ENCODE measurements around the gene IL6R.
A peak's percentile ranks its signal among the peaks of the same experiment; 100 is the strongest.

Gene IL6R

DNA sequence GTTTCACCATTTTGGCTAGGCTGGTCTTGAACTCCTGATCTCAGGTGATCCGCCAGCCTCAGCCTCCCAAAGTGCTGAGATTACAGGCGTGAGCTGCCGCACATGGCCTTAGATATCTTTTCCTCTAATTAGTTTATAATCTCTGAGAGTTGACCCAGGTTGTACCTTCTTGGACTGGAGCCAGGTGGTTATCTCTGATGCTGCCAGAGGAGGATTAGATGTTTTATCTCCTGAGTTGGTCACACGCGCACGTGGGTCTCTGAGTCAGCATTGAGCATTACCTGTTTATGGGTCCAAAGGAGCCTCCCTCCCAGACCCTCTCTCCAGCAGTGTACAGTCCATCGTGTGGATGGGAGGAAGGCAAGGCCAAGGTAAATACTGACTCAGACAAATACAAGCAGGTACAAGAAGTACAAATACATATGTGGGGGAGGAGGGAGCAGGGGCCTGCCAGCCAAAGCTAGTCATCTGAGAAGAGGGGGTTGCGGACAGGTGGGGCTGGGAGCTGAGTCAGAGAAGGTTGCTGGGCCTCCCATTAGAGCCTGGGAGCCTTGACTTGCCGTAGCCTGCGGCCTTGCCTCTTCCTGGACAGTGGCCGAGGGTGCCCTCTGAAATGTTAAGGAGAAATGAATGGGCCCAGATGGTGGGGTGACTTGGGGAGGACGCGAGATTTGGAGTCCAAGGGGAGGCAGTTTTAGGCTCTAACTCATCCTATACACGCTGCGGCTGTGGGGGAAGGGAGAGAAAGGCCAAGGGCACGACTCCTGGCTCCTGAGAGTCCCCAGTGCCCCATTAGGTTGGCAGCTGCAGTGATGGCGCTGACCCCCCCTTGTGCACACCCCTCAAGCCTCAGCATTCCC lies 13.1 kb downstream of the IL6R start:
- Histone ChIP-seq H3K79me2 (ENCODE audit: low read length) (peaks cover 98% of the 10 kb centered on the region), H3K9me2 (replicated peaks; ENCODE audit: insufficient read depth, low read length) (no peaks in the 10 kb centered on the region), H3K36me3 (replicated peaks; ENCODE audit: insufficient read depth, low read length) (peaks cover 10% of the 10 kb centered on the region), H3K4me2 (ENCODE audit: low read depth, low read length) (peak overlapping the region; percentile 84), H3K27ac (ENCODE audit: low read length) (peak overlapping the region; percentile 89), H3K27me3 (replicated peaks; ENCODE audit: insufficient read depth, low read length) (no peaks in the 10 kb centered on the region), H3K4me1 (ENCODE audit: low read length) (peaks cover 77% of the 10 kb centered on the region), H3K9ac (ENCODE audit: low read length) (peak overlapping the region; percentile 84), H2AFZ (ENCODE audit: low read length) (no peak overlapping the region), H3K4me3 (ENCODE audit: low read length) (peak overlapping the region; percentile 20), H3K9me3 (replicated peaks; ENCODE audit: insufficient read depth, low read length) (no peaks in the 10 kb centered on the region), H3F3A (ENCODE audit: insufficient read depth, low read length) (peaks cover 62% of the 10 kb centered on the region), H4K20me1 (ENCODE audit: insufficient read depth, low read length) (no peaks in the 10 kb centered on the region)
- no peak for TF ChIP-seq EZH2phosphoT487 (IDR thresholded peaks at IDR 0.05; ENCODE audit: low read length)
- TF ChIP-seq, protein P1, sequence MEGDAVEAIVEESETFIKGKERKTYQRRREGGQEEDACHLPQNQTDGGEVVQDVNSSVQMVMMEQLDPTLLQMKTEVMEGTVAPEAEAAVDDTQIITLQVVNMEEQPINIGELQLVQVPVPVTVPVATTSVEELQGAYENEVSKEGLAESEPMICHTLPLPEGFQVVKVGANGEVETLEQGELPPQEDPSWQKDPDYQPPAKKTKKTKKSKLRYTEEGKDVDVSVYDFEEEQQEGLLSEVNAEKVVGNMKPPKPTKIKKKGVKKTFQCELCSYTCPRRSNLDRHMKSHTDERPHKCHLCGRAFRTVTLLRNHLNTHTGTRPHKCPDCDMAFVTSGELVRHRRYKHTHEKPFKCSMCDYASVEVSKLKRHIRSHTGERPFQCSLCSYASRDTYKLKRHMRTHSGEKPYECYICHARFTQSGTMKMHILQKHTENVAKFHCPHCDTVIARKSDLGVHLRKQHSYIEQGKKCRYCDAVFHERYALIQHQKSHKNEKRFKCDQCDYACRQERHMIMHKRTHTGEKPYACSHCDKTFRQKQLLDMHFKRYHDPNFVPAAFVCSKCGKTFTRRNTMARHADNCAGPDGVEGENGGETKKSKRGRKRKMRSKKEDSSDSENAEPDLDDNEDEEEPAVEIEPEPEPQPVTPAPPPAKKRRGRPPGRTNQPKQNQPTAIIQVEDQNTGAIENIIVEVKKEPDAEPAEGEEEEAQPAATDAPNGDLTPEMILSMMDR (IDR thresholded peaks at IDR 0.05; ENCODE audit: low read length): no peak
- TF ChIP-seq EZH2 (optimal IDR thresholded peaks at IDR 0.05; ENCODE audit: low read depth, low read length): no peak
- DNase-seq: peak; percentile 96

DNA sequence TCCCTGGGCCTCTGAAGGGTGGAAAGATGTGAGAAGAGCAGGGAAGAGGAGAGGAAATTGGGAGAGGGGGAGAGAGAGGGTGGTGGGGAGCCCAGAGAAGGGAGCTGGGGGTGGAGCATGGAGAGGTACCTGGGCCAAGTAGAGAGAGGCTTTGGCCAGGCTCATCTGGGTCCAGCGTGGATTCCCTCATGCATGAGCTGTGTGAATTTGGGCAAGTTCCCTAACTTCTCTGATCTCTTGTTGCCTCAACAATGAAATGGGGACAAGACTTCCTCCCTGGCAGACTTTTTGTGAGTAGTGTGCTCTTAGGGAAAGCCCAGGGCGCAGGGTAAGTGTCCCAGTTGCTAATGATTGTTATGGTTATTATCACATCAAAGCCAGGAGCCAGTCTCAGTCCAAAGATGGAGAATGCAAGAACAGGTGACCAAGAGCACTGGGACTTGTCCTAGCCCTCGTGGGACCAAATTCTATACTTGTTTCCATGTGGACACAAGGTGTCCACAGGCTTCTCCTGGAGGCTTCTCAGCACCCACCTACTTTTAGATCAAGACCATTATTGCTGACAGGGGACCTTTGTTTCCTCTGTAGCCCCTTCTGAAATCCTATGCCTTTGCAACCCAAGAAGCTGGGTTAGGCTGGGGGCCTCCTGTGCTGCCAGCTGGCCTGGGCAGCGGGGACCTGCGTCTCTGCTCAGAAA lies 13.9 kb downstream of the IL6R start:
- Histone ChIP-seq H3K9ac (ENCODE audit: low read length) (peak overlapping the region; percentile 84), H3K27ac (ENCODE audit: low read length) (peak overlapping the region; percentile 89), H3K9me3 (replicated peaks; ENCODE audit: insufficient read depth, low read length) (no peaks in the 10 kb centered on the region), H3K79me2 (ENCODE audit: low read length) (peaks cover 98% of the 10 kb centered on the region), H3K9me2 (replicated peaks; ENCODE audit: insufficient read depth, low read length) (no peaks in the 10 kb centered on the region), H3K4me3 (ENCODE audit: low read length) (peak overlapping the region; percentile 20), H4K20me1 (ENCODE audit: insufficient read depth, low read length) (no peaks in the 10 kb centered on the region), H3K36me3 (replicated peaks; ENCODE audit: insufficient read depth, low read length) (peaks cover 8% of the 10 kb centered on the region), H3K4me1 (ENCODE audit: low read length) (peaks cover 71% of the 10 kb centered on the region), H3K4me2 (ENCODE audit: low read depth, low read length) (peak overlapping the region; percentile 84), H3F3A (ENCODE audit: insufficient read depth, low read length) (peaks cover 59% of the 10 kb centered on the region), H2AFZ (ENCODE audit: low read length) (no peak overlapping the region), H3K27me3 (replicated peaks; ENCODE audit: insufficient read depth, low read length) (no peaks in the 10 kb centered on the region)
- DNase-seq: peak; percentile 31
- TF ChIP-seq EZH2phosphoT487 (IDR thresholded peaks at IDR 0.05; ENCODE audit: low read length) (no peak), EZH2 (optimal IDR thresholded peaks at IDR 0.05; ENCODE audit: low read depth, low read length) (no peak)
- TF ChIP-seq, protein P1 (IDR thresholded peaks at IDR 0.05; ENCODE audit: low read length): no peak

DNA sequence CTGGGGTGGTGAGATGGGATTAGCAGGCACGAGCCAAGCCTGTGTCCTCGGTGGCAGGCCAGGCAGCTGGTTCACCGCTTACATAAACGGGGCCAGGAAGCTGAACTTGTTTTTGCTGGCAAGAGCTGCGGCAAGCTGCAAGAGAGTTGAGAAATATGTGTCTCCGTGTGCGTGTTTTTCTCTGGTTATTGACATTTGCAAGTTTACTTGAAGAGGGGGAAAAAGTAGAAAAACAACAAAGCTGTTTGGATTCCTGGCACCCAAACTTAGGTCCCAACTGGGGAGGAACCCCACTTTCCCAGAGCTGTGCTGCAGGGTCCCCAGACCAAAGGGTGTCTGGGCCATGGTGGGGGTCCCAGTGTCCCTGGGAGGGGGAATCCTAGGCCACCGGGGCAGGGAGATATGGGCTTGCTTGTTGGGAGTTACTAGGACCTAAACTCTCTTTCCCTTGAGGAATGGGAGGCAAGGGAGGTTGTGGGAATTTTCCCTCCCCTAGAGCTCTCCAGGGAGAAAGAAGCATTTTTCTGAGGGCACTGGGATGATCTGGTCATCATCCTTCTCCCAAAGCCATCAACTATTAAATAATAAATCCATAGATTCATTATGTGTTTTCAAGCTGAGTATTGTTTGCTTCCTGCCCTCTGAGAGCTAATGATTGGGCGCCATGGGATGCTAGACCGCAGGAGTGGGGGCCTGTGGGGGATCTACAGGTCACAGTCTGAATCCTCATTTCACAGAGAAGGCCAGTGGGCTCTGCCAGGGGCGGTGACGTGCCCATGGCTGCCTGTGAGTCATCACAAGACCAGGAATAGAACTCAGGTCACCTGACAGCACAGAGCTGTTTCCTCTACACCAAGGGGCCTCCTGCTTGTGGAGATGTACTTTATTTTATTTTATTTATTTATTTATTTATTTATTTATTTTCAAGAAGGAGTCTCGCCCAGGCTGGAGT lies 14.8 kb downstream of the IL6R start:
- TF ChIP-seq, protein P1 (IDR thresholded peaks at IDR 0.05; ENCODE audit: low read length): no peak
- TF ChIP-seq EZH2 (optimal IDR thresholded peaks at IDR 0.05; ENCODE audit: low read depth, low read length): no peak
- TF ChIP-seq EZH2phosphoT487 (IDR thresholded peaks at IDR 0.05; ENCODE audit: low read length): no peak
- no peaks in the 10 kb centered on the region for H3K9me3 ChIP-seq (replicated peaks; ENCODE audit: insufficient read depth, low read length)
- peaks cover 51% of the 10 kb centered on the region for H3F3A ChIP-seq (ENCODE audit: insufficient read depth, low read length)
- H3K27ac ChIP-seq (ENCODE audit: low read length): peak overlapping the region; percentile 89
- H3K27me3 ChIP-seq (replicated peaks; ENCODE audit: insufficient read depth, low read length): no peaks in the 10 kb centered on the region
- 0 out of 2 replicates have a peak, but pooled peaks cover 2% of the 10 kb centered on the region for H3K36me3 ChIP-seq (replicated peaks; ENCODE audit: insufficient read depth, low read length)
- peaks cover 98% of the 10 kb centered on the region for H3K79me2 ChIP-seq (ENCODE audit: low read length)
- peak overlapping the region; percentile 20 for H3K4me3 ChIP-seq (ENCODE audit: low read length)
- no peaks in the 10 kb centered on the region for H3K9me2 ChIP-seq (replicated peaks; ENCODE audit: insufficient read depth, low read length)
- H4K20me1 ChIP-seq (ENCODE audit: insufficient read depth, low read length): no peaks in the 10 kb centered on the region
- peaks cover 63% of the 10 kb centered on the region for H3K4me1 ChIP-seq (ENCODE audit: low read length)
- DNase-seq: peak; percentile 91
- H3K4me2 ChIP-seq (ENCODE audit: low read depth, low read length): peak overlapping the region; percentile 84
- no peak overlapping the region for H2AFZ ChIP-seq (ENCODE audit: low read length)
- peak overlapping the region; percentile 84 for H3K9ac ChIP-seq (ENCODE audit: low read length)

All from MM.1S (cell line).